PFSK-1 (cell line): ENCODE measurements around the gene CAMTA1.

Experiments
- FOXP2 ChIP-seq: optimal IDR thresholded peaks from 2 replicates; pipeline ENCODE3; 2011; ENCODE audit warnings: borderline replicate concordance, control low read depth, inconsistent platforms; ENCODE audit not compliant: insufficient read depth; ENCODE audit errors: extremely low read length, extremely low read depth
- POLR2AphosphoS5 ChIP-seq: IDR thresholded peaks from 2 replicates; pipeline ENCODE4 v1.6.1; 2012; ENCODE audit warnings: low read depth, mild to moderate bottlenecking, control low read depth, low read length, moderate library complexity
- SIN3A ChIP-seq: IDR thresholded peaks from 2 replicates; pipeline ENCODE4 v1.6.1; 2012; ENCODE audit warnings: mild to moderate bottlenecking, low read length, moderate library complexity, borderline replicate concordance; ENCODE audit not compliant: insufficient read depth
- TAF1 ChIP-seq: IDR thresholded peaks from 2 replicates; pipeline ENCODE4 v1.6.1; 2012; ENCODE audit warnings: low read length, control low read depth, borderline replicate concordance; ENCODE audit not compliant: insufficient read depth
- TF ChIP-seq, protein P1 (sequence below), 2 experiments: IDR thresholded peaks; 2 replicates each; pipeline versions ENCODE4 v1.6.1 to v1.8.0; 2011 to 2012; ENCODE audit warnings: low read depth in 2 of 2, low read length in 2 of 2, control low read depth in 1 of 2, inconsistent platforms in 1 of 2, mild to moderate bottlenecking in 1 of 2, moderate library complexity in 1 of 2; ENCODE audit not compliant: insufficient read depth in 1 of 2

Gene CAMTA1

DNA sequence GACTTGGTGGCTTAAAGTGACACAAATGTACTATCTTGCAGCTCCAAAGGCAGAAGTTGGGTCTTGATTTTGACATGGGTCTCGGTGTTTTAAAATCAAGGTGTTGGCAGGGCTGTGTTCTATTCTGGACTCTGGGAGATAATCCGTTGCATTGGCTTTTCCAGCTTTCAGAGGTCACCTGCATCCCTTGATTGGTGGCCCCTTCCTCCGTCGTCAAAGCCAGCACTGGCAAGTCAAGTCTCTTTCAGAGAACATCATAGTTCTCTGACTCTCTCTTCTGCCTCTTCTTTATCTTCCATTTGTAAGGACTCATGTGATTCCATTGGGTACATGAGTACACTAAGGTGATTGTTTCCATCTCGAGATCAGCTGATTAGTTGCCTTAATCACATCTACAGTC is 172.1 kb downstream of the CAMTA1 start:
- no peak for TF ChIP-seq POLR2AphosphoS5
- no peak for TF ChIP-seq SIN3A
- TF ChIP-seq TAF1: no peak
- TF ChIP-seq, protein P1, sequence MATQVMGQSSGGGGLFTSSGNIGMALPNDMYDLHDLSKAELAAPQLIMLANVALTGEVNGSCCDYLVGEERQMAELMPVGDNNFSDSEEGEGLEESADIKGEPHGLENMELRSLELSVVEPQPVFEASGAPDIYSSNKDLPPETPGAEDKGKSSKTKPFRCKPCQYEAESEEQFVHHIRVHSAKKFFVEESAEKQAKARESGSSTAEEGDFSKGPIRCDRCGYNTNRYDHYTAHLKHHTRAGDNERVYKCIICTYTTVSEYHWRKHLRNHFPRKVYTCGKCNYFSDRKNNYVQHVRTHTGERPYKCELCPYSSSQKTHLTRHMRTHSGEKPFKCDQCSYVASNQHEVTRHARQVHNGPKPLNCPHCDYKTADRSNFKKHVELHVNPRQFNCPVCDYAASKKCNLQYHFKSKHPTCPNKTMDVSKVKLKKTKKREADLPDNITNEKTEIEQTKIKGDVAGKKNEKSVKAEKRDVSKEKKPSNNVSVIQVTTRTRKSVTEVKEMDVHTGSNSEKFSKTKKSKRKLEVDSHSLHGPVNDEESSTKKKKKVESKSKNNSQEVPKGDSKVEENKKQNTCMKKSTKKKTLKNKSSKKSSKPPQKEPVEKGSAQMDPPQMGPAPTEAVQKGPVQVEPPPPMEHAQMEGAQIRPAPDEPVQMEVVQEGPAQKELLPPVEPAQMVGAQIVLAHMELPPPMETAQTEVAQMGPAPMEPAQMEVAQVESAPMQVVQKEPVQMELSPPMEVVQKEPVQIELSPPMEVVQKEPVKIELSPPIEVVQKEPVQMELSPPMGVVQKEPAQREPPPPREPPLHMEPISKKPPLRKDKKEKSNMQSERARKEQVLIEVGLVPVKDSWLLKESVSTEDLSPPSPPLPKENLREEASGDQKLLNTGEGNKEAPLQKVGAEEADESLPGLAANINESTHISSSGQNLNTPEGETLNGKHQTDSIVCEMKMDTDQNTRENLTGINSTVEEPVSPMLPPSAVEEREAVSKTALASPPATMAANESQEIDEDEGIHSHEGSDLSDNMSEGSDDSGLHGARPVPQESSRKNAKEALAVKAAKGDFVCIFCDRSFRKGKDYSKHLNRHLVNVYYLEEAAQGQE (IDR thresholded peaks at IDR 0.05; ENCODE audit: insufficient read depth in 1 of 2, low read depth in 2 of 2, low read length in 2 of 2): no peak
- no peak for TF ChIP-seq FOXP2

DNA sequence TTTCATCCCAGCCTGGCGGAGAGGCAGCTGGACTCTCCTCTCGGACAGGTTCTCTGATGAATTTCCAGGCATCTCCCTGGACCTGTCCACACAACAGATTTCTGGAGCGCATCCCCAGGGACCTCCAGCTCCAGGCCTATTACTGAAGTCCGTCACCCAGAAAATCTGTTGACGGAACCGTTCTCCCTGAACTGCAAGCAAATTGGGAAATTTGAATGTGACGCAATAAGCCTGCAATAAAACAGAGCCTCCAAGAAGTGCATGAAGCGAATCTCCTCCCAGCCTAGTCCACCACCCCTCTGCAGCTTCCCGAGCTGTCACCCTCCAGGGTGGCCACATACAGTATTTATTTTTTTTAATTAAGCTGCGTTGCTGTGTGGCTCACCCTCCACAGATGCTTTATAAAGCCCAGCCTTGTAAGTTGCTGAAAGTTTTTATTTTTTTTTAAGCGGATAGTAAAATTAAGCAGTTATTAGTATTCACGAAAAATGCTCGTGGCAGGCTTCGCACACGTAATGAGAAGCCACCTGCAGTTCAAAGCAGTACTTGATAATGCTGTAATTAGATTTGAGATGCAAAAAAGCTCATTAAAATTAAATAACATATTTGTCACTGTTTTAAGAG is 173.3 kb downstream of the CAMTA1 start:
- TF ChIP-seq SIN3A (no peak), FOXP2 (no peak), TAF1 (no peak)
- TF ChIP-seq, protein P1 (IDR thresholded peaks at IDR 0.05; ENCODE audit: insufficient read depth in 1 of 2, low read depth in 2 of 2, low read length in 2 of 2): no peak

DNA sequence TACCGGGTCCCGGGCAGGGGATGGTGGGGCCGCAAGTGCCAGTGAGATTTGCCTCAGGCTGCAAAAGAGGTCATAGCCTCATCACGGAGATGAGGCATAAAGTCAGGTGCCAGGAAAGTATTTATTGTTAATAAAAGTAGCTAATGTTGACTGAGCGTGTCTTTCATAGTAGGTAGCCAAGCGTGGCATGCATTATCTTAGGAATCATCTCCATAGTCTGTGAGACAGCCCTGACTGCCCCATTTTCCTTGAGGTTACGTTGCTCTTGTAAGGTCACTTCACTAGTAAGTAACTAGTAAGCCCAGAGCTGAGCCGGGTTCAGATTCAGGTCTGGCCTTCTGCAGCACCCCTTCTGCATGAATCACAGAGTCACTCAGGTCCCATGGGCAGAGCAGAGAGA is 174.2 kb downstream of the CAMTA1 start:
- TF ChIP-seq, protein P1 (IDR thresholded peaks at IDR 0.05; ENCODE audit: insufficient read depth in 1 of 2, low read depth in 2 of 2, low read length in 2 of 2): no peak
- TF ChIP-seq SIN3A (no peak), POLR2AphosphoS5 (no peak), TAF1 (no peak), FOXP2 (no peak)

DNA sequence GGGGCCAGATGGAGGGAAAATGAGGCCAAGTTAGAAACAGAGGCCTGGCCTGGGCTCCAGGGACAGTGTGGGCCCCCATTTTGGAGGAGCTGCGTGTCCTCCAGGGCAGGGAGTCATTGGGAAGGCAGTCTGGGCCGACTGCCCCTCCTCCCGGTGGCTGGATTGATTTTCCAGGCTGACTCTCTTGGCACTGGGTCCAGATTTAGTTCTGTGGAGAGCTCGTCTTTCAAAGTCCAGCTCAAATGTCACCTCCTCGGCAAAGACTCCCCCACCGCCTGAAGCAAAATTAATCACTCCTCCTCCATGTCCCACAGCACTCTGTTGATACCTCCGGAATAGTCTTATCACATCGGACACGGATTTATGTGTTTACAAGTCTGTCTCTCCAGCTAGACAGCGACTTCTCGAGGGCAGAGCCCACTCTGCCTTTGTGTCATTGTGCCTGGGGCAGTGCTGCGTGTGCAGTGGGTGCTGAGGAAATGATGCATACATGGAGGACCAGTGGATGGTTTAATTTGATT is 175.1 kb downstream of the CAMTA1 start:
- TF ChIP-seq, protein P1 (IDR thresholded peaks at IDR 0.05; ENCODE audit: insufficient read depth in 1 of 2, low read depth in 2 of 2, low read length in 2 of 2): no peak
- TF ChIP-seq SIN3A: no peak
- peak; percentile 84 for TF ChIP-seq FOXP2
- TF ChIP-seq TAF1: 0 out of 2 replicates have a peak, but pooled peaks have one; percentile 18
- no peak for TF ChIP-seq POLR2AphosphoS5

DNA sequence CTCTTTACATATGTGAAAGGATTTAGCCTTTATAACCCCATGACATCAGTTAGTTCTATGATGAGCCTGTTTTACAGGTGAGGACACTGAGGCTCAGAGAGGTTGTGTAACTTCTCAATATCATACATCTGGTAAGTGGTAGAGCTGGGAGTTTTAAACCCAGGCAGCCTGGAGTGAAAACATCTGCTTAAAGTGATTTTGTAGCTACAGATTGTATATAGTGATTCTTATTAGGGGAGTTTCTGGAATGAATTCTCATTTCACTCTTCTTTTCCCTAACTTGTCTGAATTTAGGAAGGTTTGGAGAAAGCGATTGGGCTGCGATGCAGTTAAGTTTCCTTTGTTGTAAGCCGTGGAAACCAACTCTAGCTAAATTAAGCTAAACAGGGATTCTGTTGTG is 175.6 kb downstream of the CAMTA1 start:
- no peak for TF ChIP-seq FOXP2
- TF ChIP-seq POLR2AphosphoS5: no peak
- TF ChIP-seq, protein P1 (IDR thresholded peaks at IDR 0.05; ENCODE audit: insufficient read depth in 1 of 2, low read depth in 2 of 2, low read length in 2 of 2): no peak
